HL-60 (cell line): Measurements from ENCODE around the gene P2RY14.

Experiments
- DNase-seq, 2 experiments: peaks; one replicate each; pipeline ENCODE4 v3.0.0-alpha.2; 2010 to 2020; ENCODE audit warnings: low read depth in 1 of 2, low spot score in 1 of 2
- H3K27ac ChIP-seq: fragments of 250-450 bp; sonication (Bioruptor Pico); replicated peaks from 2 replicates; pipeline ENCODE4 v1.5.1; 2020; ENCODE audit warnings: mild to moderate bottlenecking, moderate library complexity
- H3K27me3 ChIP-seq: fragments of 250-450 bp; sonication (Bioruptor Pico); 2 replicates; pipeline ENCODE4 v1.5.1; 2021; ENCODE audit warnings: mild to moderate bottlenecking, moderate library complexity; ENCODE audit not compliant: insufficient read depth, poor library complexity, severe bottlenecking
- H3K4me3 ChIP-seq: replicated peaks from 2 replicates; pipeline ENCODE4 v1.5.1; 2011; ENCODE audit warnings: mild to moderate bottlenecking, control low read depth, low read length; ENCODE audit not compliant: insufficient read depth
- CTCF ChIP-seq: IDR thresholded peaks from one replicate; pipeline ENCODE4 v1.5.1; 2011; ENCODE audit warnings: low read length, control low read depth, inconsistent platforms; ENCODE audit not compliant: insufficient read depth
- GABPA ChIP-seq: IDR thresholded peaks from 2 replicates; pipeline ENCODE4 v1.6.1; 2012; ENCODE audit warnings: low read depth
- POLR2AphosphoS5 ChIP-seq: IDR thresholded peaks from 2 replicates; pipeline ENCODE4 v1.6.1; 2012; ENCODE audit warnings: low read depth
- REST ChIP-seq: IDR thresholded peaks from 2 replicates; pipeline ENCODE4 v1.6.1; 2012; ENCODE audit warnings: low read depth; ENCODE audit not compliant: insufficient replicate concordance
- SPI1 ChIP-seq: IDR thresholded peaks from 2 replicates; pipeline ENCODE4 v1.6.1; 2012; ENCODE audit warnings: low read depth, mild to moderate bottlenecking, borderline replicate concordance

Gene P2RY14

DNA sequence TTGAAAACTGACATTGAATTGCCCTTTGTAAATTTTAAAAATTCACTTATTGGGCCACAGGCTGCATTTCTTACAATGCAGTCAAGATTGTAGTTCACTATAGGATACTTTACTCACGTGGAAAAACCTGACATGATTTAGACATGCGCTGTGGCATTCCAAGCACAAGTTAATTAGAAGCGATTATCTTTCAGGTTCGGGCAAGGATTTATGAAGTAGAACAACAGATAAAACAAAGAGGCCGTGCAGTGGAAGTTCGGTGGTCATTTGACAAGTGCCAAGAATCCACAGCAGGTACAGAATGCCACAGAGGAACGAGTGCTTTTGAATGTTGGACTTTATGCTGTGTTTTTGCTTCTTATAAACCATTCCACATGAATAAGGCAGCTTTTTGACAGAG lies 113.1 kb downstream of the P2RY14 start:
- H3K4me3 ChIP-seq = no peak overlapping the region
- TF ChIP-seq SPI1 = no peak
- TF ChIP-seq REST = no peak
- no peak for TF ChIP-seq POLR2AphosphoS5
- TF ChIP-seq CTCF = no peak
- no peak for TF ChIP-seq GABPA
- no peak for DNase-seq
- H3K27me3 ChIP-seq = no peaks in the 10 kb centered on the region
- no peak overlapping the region for H3K27ac ChIP-seq
